ENCODE results near the gene BLNK.

DNA sequence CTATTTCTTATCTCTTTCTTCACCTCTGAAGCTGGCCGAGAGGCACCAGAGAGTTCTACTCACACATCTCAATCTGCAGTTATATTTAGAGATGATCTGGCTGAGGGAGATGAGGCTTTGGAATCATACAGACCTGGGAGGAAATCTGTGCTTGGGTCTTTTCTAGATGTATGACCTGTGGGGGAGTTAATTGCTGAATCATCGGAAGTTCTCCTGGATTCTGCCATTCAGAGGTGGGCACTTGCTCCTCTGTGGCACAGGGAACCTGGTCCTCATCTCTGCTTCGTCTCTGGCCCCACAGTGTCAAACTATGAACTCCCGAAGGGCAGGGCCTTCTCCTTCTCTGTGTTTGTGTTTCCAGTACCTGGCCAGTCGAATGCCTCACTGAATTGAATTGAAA lies 52.5 kb downstream of the BLNK start:
- TF ChIP-seq, protein P1, sequence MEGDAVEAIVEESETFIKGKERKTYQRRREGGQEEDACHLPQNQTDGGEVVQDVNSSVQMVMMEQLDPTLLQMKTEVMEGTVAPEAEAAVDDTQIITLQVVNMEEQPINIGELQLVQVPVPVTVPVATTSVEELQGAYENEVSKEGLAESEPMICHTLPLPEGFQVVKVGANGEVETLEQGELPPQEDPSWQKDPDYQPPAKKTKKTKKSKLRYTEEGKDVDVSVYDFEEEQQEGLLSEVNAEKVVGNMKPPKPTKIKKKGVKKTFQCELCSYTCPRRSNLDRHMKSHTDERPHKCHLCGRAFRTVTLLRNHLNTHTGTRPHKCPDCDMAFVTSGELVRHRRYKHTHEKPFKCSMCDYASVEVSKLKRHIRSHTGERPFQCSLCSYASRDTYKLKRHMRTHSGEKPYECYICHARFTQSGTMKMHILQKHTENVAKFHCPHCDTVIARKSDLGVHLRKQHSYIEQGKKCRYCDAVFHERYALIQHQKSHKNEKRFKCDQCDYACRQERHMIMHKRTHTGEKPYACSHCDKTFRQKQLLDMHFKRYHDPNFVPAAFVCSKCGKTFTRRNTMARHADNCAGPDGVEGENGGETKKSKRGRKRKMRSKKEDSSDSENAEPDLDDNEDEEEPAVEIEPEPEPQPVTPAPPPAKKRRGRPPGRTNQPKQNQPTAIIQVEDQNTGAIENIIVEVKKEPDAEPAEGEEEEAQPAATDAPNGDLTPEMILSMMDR (IDR thresholded peaks at IDR 0.05), result no peak
- TF ChIP-seq EP300 (IDR thresholded peaks at IDR 0.05; ENCODE audit: borderline replicate concordance in 1 of 2, low read depth in 1 of 2, low read length in 1 of 2) (no peak), SIN3A (IDR thresholded peaks at IDR 0.05; ENCODE audit: borderline replicate concordance, low read depth, low read length) (no peak), SMC3 (IDR thresholded peaks at IDR 0.05; ENCODE audit: low read depth, low read length) (no peak), YY1 (IDR thresholded peaks at IDR 0.05; ENCODE audit: low read depth) (no peak), EZH2phosphoT487 (IDR thresholded peaks at IDR 0.05; ENCODE audit: borderline replicate concordance, low read depth) (no peak), POLR2AphosphoS5 (IDR thresholded peaks at IDR 0.05; ENCODE audit: low read depth, low read length) (no peak), JUND (IDR thresholded peaks at IDR 0.05) (no peak), TCF12 (IDR thresholded peaks at IDR 0.05) (no peak), ELF1 (IDR thresholded peaks at IDR 0.05) (no peak), MXI1 (IDR thresholded peaks at IDR 0.05; ENCODE audit: low read depth, low read length) (no peak)
- TF ChIP-seq, protein P2, sequence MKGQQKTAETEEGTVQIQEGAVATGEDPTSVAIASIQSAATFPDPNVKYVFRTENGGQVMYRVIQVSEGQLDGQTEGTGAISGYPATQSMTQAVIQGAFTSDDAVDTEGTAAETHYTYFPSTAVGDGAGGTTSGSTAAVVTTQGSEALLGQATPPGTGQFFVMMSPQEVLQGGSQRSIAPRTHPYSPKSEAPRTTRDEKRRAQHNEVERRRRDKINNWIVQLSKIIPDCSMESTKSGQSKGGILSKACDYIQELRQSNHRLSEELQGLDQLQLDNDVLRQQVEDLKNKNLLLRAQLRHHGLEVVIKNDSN (IDR thresholded peaks at IDR 0.05; ENCODE audit: borderline replicate concordance, low read depth), result no peak
- TF ChIP-seq, protein P3, sequence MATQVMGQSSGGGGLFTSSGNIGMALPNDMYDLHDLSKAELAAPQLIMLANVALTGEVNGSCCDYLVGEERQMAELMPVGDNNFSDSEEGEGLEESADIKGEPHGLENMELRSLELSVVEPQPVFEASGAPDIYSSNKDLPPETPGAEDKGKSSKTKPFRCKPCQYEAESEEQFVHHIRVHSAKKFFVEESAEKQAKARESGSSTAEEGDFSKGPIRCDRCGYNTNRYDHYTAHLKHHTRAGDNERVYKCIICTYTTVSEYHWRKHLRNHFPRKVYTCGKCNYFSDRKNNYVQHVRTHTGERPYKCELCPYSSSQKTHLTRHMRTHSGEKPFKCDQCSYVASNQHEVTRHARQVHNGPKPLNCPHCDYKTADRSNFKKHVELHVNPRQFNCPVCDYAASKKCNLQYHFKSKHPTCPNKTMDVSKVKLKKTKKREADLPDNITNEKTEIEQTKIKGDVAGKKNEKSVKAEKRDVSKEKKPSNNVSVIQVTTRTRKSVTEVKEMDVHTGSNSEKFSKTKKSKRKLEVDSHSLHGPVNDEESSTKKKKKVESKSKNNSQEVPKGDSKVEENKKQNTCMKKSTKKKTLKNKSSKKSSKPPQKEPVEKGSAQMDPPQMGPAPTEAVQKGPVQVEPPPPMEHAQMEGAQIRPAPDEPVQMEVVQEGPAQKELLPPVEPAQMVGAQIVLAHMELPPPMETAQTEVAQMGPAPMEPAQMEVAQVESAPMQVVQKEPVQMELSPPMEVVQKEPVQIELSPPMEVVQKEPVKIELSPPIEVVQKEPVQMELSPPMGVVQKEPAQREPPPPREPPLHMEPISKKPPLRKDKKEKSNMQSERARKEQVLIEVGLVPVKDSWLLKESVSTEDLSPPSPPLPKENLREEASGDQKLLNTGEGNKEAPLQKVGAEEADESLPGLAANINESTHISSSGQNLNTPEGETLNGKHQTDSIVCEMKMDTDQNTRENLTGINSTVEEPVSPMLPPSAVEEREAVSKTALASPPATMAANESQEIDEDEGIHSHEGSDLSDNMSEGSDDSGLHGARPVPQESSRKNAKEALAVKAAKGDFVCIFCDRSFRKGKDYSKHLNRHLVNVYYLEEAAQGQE (IDR thresholded peaks at IDR 0.05; ENCODE audit: low read depth, low read length), result no peak

Measured in SK-N-SH (cell line).